ENCODE results near the gene CFAP53.
"Not testable (repeated sequence)": the region's sequence is repeated elsewhere in the genome, so short reads cannot be mapped to it uniquely, and the experiment has no call there.

CFAP53 gene, protein sequence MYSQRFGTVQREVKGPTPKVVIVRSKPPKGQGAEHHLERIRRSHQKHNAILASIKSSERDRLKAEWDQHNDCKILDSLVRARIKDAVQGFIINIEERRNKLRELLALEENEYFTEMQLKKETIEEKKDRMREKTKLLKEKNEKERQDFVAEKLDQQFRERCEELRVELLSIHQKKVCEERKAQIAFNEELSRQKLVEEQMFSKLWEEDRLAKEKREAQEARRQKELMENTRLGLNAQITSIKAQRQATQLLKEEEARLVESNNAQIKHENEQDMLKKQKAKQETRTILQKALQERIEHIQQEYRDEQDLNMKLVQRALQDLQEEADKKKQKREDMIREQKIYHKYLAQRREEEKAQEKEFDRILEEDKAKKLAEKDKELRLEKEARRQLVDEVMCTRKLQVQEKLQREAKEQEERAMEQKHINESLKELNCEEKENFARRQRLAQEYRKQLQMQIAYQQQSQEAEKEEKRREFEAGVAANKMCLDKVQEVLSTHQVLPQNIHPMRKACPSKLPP

DNA sequence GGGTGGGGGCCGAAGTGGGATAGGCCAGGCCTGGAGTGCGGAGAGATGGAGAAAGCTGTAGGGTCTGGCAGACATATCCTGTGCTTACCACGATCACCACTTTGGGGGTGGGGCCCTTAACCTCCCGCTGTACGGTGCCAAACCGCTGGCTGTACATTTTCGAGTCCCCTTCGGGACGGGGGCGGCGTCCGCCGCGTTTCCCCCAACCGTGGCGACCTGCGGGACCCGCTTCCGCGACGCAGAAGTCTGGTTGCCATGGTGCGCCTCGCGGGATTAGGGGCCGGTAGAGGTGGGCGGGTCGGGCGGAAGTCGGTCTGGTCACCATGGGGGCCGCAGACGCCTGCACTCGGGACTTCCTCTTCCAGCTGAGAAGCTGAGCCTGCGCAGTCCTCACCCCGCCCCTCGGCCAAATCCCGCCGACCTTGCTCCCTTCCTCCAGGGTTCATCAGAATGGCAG, at the start of gene CFAP53:
CFAP53 (minus strand) TSS at position 248 of the 457 bp plus-strand sequence; CDS start at position 157, 91 bp downstream.
- peak; percentile 94 for DNase-seq

DNA sequence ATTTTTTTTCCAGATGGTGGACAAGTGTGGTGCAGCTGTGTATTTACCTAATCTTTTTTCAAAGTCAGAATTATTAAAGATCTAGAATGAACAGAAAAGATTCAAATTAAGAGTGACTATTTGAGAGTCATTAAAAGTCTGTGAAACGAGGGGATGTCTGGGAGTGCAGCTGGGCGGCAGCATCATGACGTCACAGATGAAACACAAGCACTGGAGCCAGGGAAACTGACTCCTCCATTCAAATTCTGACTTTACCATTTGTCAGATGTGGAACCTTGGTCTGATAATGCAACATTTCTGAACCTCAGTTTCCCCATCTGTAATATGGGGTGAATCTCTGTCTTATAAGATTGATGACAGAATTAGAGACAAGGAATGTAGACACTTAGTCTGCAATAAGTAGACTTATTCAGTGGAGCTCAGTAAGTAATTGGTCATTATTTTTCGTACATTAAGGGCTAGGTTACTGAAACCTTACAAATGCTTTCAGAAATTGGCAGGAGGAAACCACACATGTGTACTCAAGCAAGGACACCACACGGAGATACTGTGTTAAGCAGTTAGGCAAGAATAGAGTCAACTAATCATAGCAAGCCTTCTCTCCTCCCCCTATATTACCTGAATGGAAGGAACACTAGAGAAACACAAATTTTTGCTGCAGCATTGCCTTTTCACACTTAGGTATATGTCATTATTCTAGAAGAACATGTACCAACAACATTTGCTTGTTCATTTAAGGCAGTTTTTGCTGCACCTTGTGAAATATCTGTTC, 49.0 kb upstream of the CFAP53 start:
- no peak for DNase-seq

DNA sequence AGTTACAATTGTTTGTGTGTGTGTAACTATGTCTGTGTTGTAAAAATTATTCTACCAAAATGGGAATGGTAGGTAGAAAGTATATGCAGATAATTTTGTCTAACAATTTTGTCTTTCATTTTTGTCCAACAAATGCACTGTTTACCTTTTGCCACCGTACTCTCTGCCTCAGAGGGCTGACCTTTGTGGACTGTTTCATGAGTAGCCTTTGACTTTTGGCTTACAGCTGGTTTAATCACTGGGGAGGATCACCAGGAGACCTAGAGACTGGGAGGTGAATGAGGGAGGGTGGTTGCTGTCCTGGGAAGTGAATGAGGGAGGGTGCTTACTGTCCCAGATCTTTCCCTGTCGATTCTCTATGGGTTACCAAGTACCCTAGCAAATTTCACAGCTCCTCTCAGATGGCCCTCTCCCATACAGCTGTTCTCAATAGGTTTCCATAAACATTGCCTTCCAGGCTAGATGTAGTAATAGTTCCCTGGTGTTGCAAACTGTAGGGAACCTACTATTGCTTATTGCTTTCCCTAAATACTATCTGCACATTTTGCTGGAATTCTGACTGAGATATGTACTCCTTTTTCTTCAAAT, 47.7 kb upstream of the CFAP53 start:
- DNase-seq: no peak

- no peak for DNase-seq
Observed at GRCh38 chr18:50313031-50313607, 46.8 kb upstream of the CFAP53 start.

DNA sequence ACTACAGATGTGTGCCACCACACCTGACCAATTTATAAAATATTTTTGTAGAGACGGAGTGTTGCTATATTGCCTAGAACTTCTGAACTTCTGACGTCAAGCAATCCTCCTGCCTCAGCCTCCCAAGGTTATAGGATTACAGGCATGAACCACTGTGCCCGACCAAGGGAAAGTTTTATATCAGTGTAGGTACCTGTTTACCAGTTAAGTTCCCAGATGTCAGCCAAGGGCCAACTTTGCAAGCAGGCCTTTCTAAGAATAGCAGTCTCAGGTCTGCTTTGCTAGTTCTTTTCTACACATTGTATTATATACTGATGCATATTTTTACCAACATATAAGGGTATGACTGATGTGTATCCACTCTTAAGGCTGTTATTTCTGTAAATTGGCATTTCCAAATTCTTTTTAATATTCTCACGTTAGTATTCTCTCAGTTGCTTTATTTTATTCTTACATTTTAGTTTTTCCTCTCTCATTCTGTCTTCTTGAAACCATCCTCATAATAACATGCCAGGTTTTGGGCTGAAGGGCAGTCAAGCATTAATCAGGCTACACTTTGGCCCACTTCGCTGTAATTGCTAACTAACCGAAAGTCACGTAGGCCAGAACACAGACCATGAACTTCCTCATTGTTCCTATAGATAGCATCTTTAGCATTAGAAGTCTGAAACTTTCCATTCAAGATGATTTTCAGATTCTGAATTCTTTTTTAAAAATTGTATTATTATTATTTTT, 46.2 kb upstream of the CFAP53 start:
- DNase-seq: no peak

GRCh38 chr18:50311650-50312049, 45.4 kb upstream of the CFAP53 start:
- DNase-seq: no peak

DNA sequence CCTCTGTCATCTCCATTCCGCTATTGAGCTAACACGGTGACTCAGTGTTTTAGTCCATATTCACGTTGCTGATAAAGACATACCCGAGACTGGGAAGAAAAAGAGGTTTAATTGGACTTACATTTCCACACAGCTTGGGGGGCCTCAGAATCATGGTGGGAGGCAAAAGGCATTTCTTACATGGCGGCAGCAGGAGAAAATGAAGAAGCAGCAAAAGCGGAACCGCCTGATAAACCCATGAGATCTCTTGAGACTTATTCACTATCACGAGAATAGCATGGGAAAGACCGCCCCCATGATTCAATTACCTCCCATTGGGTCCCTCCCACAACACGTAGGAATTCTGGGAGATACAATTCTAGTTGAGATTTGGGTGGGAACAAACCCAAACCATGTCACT, 43.8 kb upstream of the CFAP53 start:
- DNase-seq: no peak

- DNase-seq: not testable (repeated sequence)
Observed at GRCh38 chr18:50308851-50309250, 42.6 kb upstream of the CFAP53 start.

GRCh38 chr18:50307738-50308470, 41.6 kb upstream of the CFAP53 start:
- DNase-seq: peak; percentile 95

DNA sequence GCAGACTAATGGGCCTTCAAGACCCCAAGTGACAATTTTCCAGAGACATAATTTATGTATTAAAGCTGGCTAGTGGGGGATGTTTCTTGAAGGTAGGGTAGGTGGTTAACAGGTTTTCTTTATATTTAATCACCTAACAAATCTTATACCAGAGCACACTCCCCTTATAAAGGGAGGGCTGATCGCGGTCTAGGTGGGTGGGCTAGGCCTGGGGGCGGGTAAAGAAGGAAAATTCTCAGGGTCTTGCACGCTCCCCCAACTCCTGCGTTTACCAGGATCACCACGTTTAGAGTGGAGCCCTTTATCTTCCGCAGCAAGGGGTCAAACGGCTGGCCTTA, 41.1 kb upstream of the CFAP53 start:
- DNase-seq: no peak

DNA sequence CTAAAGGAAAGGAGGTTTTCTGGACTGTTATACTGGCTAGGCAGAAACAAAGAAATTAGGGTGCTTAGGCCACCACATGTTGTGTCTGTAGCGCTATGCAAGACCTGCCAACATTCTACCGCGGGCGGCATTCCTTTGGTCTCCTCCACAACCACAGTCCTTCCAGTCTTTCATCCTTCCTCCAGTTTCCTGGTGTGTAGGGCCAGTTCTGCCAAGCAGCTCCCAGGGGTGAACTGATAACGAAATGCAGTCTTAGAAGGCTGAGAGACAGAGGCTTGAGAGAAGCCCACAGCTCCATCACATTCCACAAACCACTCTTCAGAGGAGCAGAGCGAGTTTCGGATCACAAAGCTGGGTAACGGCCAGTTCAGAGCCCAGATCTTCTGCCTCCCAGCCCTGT, 40.6 kb upstream of the CFAP53 start:
- no peak for DNase-seq

GRCh38 chr18:50301074-50301473, 34.8 kb upstream of the CFAP53 start:
- no peak for DNase-seq

- DNase-seq: no peak
Observed at GRCh38 chr18:50299626-50300388, 33.5 kb upstream of the CFAP53 start.

DNA sequence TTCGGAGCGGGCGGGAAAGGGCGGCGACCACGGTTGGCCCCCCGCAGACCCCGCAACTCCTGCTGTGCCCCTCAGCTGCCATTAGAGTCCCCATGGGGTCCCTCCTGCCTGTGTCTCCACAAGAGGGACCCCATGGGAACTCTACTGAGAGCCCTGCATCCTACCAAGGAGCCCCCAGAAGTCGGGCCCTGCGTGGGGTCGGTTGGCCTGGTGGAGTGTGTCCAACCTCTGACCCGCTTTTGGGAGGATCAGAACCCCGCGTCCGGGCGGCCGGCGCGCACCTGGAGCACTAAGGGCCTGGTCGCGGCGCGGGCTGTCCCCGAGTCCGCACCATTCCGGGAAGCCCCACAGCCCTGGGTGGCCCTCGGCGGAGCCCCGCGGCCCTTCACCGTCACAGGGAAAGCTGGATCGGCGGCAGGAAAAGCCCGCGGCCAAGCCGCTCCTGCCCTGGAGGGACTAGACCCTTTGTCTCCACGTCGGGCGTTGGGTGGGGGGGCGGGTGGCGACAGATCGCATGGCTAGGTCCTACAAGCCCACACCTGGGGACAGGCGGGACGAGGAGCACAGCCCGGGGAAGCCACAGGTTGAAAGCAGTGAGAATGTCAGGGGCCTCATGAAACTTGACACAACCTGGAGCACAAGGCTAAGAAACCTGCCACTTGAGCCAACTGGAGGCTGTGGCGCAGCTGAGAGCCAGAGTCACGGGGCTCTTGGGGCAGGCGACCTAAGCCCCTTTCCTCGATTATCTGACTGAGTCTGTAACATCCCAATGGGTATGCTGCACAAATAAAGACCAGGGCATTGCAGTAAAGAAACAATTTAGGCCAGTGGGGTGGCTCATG, 32.4 kb upstream of the CFAP53 start:
- no peak for DNase-seq

- DNase-seq: peak; percentile 81
Observed at GRCh38 chr18:50297621-50298442, 31.5 kb upstream of the CFAP53 start.

GRCh38 chr18:50293039-50293438, 26.7 kb upstream of the CFAP53 start:
- DNase-seq: no peak

- DNase-seq: no peak
Observed at GRCh38 chr18:50289108-50289443, 22.8 kb upstream of the CFAP53 start.

- DNase-seq: not testable (repeated sequence)
Observed at GRCh38 chr18:50288348-50289107, 22.2 kb upstream of the CFAP53 start.

Data from stimulated activated CD4-positive, alpha-beta T cell treated with anti-CD3 and anti-CD28 coated beads, Interleukin-15, amount 100 ng/mL, for 24 hours (primary cell).